ENCODE measurements around the gene MBP.

MBP gene

DNA sequence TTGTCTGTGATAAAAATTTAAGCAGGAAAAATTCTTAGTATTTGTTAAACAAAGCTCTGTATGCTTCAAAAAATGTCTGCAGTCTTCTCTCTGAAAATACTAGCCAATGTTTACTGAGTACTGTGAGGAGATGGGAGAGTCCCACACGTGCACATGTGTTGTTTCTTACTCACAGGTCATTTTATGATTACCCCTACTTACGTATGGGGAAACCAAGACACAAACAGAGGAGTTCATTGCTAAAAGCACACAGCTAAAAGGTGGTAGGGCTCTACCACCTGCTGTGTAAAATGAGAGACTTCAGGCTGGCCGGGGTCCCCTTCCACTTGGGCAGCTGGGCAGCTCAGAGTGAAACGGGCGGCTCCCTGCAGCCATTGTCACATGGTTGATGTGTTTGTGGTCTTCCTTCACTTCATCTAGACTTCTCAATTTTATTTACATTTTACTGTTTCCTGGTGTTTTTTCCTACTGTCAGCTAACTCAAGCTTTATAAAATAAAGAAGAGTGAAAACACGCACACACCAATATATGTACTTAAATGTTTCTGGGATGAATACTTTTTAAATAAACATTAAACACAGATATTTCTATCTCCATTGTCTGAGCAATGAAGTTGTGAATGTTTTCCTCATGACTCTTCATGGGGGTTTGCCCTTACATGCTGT is 71.2 kb downstream of the MBP start:
- no peak for DNase-seq

DNA sequence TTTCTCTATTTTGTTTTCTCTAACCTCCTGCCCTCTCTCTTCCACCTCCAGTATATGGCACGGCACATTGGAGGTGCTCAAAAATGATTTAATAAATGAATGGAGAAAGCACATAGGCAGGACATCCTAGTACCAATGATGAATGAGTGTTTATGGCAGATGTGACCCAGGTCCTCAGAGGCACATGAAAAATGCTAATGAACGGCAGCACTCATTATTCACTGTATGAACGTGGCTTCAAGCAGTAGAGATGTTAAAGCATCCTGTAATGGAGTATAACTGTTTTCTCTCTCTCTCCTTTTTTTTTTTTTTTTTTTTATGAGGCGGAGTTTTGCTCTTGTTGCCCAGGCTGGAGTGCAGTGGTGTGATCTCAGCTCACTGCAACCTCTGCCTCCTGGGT is 72.4 kb downstream of the MBP start:
- no peak for DNase-seq

DNA sequence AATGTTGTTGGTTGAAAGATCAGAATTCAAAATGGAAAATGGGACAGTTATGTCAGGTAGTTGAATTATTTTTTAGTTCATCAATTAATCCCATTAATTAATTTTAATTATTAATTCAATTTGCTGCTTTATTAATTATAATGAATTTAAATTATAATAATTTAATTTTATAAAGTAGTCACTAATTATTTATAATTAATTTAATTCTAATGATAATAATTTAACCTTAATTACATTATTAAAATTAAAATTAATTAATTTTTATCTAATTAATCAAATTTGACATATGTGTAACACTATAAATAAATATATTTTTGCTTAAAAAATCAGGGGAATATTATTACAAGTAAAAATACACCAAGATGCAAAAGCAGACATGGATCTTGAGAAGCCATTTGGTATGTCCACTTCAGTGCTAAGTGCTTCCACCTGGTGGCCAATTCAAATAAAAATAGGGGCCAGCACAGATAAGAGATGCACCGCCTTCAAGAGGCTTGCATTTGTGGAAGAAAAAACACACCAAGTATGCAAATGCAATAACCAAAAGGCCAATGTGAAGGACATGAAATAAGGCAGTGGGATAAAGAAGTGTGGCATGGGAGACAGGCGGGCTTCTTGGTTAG is 73.2 kb downstream of the MBP start:
- DNase-seq = no peak

DNA sequence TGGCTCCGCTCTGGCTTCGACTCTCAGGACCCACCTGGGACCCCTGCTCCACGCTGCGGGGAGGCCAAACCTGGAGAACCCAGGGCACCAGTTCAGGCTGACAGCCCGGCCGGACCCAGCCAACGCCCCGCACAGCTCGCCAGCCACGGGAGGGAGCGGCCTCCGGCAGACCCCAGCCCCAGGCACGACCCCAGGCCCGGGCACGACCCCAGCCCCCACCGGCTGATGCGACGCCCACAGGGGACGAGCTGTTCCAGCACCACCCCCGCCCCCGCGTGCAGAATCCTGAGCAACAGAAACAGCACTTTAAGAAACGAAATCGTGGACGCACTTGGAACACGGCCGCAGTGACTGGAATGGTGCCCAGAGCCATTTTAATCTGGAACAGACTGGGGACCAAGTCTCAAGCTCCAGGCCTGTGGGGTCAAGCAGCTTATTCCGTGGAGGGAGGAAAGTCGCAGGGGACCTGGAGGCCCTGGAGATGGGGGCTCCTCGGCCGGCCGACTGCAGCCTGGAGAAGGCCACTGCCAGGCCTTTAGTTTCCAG is 74.2 kb downstream of the MBP start:
- no peak for DNase-seq

DNA sequence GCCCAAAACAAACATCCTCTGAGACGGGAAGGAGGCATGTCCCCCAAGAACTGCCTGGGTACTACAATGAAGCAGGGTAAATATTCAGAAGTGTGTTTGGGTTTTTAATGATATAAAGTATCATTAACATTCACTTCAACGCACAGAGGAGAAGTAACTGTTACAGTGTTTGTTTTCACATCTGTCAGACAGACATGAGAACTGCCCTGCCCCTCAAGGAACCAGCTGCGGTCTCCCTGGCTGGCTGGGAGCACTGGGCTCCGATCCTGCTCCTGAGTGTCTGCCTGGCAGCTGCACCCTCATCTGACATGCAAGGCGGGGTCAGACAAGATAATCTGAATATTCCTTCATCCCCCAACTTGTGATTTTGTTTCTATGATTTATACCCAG is 75.6 kb downstream of the MBP start:
- DNase-seq = no peak

DNA sequence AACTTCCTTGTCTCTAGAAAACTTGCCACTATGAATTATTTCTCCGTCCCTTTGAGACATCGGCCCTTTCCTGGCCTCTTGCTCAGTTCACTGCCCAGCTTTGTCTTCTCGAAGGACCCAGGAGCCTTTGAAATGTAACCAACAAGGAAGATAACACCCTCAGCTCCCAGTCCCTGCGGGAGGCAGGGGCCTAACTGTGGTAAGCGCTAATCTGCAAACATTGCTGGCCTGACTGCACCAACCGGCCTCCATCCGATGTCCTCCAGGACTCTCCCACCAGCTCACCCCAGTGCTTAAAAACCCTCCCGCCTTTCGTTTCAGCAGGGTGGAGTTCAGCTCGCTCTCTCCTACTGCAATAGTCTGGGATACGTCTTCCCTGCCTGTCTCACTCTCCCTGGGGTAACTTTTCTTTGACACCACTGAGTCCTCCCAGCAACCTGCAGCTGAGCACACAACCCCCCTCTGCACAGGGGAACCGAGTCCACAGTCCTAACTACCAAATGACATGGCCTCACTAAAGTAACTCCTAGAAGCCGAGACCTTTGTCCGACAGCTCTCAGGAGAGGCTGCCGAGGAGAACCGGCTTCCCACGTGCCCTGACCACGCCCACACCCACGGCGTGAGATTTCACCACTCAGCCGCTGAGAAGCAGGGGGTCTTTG is 76.1 kb downstream of the MBP start:
- no peak for DNase-seq

DNA sequence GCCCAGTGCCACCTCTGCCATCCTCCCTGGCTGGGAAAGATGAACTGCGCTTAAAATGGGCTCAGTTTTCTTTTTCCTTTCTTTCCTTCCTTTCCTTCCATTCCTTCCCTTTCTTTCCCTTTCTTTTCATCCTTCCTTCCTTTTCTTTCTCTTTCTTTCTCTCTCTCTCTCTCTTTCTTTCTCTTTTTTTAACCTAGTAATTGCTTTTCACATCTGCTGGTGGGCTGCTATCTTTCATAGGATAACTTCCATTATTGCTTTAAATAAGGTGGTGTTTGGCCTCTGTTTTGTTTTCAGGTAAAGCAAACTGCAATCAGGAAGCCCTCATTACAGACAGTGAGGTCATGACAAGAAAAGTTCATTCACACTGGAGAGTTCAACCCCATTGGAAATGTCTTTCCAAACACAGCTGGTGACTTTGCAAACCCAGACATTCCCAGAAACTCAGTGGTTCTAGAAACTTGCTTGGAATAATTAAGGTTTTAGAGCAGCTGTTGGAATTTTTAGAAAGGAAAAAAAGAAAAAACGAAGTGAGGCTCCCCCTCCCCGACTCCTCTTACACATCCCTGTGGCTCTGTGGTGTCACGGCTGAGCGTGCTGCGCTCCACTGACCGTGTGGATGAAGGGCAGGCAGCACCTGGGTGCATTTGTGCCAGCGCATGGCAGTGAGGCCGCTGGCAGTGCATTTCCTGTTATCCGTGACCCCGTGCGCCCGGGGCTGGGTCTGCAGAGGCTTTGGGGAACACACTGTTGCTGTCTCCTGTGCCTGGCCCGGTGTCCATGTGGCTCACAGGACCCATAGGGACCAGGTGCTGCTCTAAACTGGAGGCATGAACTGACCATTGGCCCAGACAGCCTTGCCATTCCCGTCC is 76.9 kb downstream of the MBP start:
- no peak for DNase-seq

DNA sequence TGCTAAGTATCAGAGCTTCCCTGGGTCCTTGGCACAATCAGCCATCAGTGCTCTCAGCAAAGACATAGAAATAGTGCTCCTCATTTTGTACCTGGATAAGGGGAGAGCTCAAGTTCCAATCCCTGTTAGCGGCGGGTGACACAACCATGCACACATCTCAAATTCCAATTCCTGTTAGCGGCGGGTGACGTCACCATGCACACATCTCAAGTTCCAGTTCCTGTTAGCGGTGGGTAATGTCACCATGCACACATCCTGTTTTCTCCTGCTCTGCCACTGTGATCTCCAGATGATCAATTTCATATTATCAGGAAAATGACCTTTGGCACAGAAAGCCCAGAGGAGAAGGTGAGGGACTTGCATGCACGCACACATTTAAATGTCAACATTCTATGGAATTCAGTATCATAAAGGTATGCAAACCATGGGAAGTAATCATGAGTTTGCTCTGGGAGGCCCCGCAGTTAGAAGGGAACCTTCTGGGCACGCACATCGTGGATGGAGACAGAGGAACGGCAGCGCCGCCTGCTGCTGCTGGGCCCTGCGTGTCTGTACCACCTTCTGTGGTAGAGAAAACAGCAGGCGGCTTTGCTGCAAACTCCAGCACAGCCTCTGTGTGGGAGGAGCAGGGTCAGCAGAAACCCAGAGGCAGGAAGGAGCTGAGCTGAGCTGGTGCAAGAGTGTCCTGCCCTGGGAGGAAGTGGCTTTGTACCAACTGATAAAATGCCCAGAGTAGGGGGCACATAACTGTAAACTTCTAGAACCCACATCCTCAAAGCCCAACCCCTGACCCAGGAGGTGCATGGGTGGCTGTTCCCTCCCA is 77.8 kb downstream of the MBP start:
- peak; percentile 21 for DNase-seq

DNA sequence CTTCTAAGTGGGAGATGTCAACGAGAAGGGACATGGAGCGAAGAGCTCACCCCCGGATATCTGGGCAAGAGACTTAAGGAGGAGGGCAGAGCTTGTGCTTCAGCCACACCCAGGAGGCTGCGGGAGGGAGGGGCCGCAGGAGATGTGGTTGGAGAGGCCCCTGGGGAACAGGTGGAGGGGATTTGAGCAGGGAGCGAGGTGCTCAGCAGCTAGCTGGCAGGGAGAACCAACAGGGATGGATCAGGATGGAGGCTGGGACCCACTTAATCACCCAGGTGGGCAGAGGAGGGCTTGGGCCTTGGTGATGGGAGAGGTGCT is 78.3 kb downstream of the MBP start:
- no peak for DNase-seq

DNA sequence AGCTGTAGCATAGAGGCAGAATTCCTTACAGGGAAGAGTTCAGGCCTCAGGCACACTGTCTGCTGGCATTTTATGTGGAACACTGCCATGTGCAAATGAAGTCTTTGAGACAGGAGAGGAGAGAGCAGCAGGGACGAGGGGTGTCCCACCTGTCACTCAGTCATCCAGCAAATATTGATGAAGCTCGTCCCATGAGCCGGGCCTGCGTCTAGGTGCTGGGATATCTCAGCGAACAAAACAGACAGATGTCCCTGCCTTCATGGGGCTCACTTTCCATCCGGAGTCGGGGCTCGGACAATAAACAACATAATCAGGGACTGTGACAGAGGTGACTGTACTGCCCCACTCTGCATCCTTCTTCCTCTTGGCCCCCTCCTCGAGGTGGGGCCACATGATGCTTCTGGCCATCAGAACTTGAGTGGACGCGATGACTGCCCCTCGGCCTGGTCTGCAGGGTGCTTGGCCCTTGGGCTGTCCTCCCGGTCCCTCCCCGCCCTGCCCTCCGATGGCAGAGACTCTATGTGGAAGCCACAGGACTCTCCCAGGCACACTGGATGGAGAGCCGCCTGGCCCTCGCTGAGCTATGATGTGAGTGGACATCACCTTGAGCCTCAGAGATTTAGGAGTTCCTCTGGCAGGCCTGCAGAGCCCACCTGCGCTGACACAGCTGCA is 78.8 kb downstream of the MBP start:
- DNase-seq = no peak

DNA sequence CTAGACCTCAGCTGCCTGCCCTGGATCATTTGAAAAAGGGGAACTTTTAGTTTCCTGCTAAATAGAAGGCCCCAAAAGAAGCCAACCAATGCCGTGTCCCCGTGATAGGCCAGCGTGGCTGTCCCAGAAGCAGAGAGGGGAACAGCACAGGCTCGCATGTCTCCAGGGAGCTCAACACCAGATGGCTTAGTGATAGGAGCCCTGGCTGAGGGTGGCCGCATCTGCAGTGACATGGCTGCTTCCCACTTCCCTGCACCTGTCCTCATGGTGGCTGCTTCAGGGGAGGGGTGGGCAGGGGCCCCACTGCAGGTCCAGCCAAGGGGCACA is 79.6 kb downstream of the MBP start:
- DNase-seq = no peak

DNA sequence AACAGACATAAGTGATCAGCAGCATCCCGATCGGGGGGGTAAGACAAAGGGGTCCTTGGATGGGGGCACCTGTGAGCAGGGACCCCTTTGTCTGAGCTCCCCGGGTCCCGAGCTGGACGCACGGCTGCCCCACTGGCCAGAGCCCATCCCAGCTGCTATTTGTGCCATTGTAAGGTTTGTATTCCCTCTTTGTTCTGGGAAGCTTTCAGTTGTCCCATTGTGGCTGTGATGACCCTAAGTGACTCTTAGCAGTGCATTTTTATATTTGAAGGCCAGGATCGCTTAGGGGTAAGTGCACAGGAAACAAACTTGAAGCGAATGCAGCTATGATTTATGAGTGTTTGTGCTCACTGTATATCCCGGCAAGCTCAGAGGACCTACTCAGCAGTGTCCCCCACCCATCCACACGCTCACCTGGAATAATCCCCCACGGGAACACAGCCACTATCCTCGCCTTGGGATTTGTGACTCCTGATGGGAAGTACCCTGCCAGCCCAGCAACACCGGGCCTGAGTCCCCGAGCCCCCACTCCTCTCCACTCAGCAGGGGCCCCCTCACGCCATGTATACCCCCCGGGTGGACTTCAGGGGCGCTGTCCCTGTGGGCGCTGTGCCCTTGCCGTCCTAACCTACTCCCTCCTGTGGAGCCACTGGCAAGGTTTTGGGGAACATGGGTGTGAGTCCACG is 80.1 kb downstream of the MBP start:
- no peak for DNase-seq

DNA sequence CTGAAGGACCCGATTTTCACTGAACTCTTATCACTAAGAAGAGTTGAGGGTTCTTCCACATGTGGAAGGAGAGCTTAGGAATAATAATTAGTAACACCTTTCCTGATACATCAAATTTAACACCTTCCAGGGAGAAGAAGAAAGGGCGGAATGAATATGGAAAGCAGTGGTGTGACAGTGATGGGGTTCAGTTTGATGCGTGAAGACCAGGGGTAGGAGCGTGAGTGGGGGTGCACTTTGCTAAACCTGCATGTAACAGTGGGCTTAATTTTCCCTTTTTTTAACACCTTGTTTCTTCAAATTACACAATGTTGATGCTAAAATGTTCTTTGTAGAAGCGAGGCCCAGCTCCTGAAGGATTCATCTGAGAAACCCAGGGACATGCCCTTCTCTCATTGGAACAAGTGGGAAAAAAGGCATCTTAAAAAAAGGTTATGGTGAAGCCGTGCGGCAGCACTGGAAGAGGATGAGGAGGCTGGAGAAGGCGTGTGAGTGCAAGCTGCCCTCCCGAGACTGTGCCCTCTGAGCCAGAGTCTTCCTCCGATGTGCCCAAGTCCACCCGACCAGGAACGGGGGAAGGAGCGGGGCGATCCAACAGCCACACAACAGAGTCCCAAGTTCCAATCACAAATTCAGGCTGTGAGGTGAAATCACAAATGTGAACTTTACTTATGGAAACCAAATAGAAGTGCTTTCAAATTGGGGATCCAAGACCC is 80.8 kb downstream of the MBP start:
- DNase-seq = no peak

DNA sequence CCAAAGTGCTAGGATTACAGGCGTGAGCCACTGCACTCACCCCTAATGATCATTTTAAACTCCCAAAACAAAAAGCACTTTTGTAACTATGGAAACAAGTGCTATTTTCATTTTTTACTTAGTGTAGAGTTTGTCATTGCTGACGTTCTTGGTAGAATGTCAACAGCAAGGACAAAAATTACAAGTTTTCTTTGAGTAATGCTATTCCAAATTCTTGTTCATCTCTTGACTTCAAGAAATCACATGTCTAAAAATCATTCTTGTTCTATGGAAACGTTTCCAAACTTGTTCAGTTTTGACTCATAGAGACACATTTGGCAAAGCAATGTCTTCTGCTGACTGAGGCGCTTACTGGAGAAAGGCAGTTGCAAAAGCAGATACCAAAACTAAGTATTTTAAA is 82.6 kb downstream of the MBP start:
- DNase-seq = no peak

DNA sequence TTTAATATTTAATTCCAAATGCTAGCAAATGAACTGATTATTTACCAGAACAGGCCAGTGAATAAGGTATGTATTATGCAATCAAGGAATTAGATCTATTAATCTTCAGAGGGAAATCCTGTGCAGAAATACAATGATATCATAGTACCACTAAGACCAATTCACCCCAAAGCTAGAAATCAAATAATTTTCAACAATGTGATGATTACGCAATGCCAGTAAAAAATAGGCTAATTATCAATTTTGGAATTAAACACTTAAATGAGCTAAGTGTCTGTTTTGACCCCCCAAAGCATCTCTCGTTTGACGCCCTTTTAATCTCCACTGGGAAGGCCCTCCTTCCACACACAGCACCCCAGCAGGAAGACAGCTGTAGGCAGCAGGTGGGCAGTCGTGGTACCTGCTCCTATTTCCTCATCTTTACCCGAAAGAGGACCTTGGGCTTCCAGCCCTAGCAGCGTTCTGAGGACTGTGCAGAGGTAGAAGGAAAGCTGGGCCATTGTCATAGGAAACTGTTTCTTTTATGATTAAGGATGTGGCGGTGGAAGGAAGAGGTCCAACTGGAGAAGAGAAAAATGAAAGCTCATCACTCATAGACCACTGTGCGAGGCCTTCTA is 84.7 kb downstream of the MBP start:
- DNase-seq = no peak

DNA sequence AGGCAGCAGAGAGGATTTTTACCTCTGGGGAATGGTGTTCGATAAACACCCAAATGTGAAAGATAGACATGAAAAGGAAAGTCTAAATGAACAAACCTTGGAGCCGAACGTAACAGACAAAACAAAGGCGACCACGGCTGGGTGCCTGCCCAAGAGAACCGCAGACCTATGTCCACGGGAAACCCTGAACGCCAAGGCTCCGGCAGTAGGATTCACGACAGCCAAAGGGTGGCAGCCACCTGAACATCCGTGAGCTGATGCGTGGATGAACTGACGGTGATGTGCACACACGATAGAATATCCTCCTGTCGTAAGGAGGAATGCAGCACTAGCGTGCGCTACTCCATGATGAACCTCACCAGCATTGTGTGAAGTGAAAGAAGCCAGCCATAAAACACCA is 85.6 kb downstream of the MBP start:
- no peak for DNase-seq

DNA sequence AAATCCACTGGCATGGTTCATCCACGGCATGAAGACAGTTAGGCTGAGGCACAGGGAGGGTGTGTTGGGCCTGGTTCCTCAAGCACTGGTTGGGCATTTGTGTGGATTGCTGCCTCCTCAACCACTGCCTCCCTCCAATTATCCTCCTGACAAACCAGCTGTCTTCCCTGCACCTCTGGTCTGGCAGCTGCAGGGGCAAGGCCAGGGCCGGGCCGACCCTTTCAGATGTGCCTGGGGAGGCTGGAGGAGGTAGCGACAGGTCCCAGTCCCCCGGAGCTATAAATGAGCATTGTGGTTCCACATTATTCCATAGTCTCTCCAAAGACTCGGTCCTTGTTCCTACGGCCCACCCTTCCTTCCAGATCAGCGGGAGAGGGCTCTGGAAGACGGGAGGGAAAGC is 86.2 kb downstream of the MBP start:
- DNase-seq = no peak

DNA sequence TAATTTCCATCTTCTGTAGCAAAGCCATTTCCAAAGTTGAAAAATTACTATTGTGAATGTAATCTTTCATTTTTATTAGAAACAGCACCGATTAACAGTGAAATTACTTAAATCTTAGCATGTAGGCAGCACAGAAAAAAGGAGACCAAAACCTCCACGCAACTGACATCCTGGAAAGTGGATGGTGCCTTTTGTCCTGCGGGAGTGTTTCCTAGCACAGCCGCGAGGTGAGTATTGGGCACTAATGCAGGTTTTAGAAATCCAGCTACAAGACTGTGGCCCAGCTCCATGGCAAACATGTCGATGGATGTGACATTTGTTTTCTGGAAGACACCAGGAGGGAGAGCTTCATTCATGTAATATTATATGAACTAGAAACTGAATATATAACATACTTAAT is 86.9 kb downstream of the MBP start:
- DNase-seq = no peak

DNA sequence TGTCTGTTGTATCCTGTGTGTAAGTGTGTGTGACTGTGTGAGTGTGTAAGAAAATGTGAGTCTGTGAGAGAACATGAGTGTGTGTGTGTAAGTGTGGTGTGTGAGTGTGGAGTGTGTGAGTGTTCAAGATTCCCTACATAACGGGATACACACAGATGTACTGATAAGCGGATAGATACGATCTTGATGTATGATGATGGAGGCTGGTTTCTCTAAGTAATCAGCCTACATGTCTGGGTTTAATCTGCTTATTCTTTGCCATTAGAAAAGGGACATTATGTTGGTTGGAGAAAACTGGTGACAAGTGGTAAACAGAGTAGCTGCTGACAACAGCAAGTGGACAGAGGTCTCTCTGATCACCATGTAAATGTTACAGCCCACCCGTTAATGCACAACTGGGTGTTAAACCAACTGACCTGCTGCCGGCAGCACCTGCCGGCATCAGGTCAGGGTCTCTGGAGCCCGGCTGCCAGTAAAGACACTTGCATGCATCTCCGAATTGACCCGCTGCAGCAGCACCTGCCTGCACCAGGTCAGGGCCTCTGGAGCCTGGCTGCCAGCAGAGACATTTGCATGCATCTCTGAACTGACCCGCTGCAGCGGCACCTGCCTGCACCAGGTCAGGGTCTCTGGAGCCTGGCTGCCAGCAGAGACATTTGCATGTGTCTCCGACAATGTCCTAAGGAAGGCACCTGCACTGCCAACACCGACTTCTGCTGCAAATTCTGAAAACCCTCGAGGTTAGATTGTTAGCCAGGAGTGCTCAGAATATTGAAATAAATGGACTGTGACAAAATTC is 87.5 kb downstream of the MBP start:
- DNase-seq = no peak

All from NCI-H2227 treated with DMSO at 0.1 percent for 48 hours (cell line).